Pons (tissue), 1 donor: Measurements from ENCODE around the gene AGMAT.

Experiments
- DNase-seq: peaks from one replicate; pipeline ENCODE4 v3.0.0-alpha.2; 2016; ENCODE audit warnings: low spot score

The AGMAT gene

DNA sequence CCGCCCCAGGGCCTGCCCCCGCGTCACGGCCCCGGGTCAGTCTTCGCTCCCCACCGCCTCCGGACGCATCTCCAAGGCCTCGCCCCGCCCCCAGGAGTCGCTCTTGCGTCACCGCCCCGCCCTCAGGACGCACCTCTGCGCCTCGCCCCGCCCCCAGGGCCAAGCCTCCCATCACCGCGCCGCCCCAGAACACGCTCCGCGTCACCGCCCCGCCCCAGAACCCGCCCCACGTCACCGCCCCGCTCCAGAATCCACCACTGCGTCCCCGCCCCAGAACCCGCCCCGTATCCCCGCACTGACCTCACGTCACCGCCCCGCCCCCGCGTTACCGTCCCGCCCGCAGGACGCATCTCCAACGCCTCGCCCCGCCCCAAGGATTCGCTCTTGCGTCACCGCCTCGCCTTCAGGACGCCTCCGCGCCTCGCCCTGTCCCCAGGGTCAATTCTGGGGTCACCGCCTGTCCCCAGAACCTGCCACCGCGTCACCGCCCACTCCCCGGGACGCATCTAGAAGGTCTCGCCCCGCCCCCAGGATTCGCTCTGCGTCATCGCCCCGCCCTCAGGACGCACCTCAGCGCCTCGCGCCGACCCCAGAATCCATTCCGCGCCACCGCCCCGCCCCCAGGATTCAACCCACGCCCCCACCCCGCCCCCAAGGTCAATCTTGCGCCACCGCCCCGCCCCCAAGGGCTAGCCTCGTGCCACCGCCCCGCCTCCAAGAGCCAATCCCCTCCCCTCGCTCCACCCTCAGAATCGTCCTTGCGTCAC lies 60.4 kb downstream of the AGMAT start:
- peak; percentile 99 for DNase-seq

DNA sequence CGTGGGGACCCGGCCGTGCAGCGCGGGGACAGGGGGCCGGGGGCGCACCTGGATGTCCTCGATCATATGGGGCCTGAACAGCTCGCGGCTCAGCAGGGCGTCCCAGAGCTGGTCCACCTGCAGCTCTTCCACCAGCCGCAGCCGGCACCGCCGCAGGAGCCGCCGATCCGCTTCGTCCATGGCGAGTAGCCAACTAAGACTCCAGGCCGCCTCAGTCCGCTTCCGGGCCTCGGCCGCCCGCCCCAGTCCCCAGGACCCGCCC lies 60.9 kb downstream of the AGMAT start, which contains the start of gene CASP9:
Gene CASP9, minus strand, starts transcription at position 195 of the 262 bp plus-strand sequence. Its CDS starts 15 bp downstream, at position 180.
- no peak for DNase-seq

DNA sequence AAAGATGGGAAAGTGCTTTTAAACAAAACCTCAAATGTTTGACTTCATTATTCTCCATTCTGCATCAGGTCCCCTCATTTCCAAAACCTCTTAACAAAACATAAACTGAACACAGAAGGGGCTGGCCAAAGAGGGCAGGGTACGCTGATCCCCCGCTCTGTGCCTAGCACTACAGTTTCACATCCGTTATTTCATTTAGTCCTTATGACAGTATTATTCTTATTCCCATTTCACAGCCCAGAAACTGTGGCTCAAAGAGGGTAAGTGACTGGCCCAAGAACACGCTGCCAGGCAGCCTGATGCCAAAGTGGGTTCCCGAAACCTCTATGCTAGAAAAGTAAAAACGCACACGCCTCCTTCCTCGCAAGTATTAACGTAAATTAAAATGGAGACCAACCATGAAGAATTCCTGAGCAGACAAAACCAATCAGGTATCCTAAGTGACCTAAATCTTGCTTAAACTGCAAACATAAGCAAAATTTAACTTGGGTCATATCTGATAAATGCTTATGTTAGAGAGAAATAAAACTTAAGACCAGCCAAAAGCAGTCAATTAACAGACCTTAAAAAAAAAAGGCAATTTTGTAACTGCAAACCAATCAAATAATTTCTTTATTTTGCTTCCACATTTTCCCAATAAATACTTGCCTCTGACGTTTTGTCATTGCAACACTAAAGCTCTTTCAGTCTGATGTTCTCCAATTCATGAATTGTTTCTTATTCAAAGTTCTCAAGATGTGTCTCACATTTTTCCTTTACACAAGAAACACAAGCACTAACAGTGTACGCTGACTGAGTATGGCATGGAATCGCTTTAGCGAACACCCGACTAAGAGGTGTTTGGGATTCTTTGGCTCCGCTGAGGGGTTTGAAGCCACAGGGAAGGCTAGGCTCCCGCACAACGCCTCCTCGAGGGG lies 61.5 kb downstream of the AGMAT start:
- peak; percentile 72 for DNase-seq

DNA sequence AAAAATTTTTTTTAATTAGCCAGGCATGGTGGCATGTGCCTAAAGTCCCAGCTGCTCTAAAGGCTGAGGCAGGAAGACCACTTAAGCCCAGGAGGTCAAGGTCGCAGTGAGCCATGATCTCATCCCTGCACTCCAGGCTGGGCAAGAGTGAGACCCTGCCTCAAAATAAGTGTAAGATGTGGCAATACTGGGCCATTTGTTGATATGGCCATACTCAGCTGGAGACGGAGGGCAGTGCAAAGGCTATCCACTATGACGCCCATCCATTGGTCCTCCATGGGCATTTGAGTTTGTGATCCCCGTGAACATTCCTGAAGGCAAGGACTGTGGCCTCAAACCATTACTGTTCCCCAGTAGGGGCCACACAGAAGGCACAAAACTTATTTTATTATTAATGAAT lies 62.3 kb downstream of the AGMAT start:
- DNase-seq = no peak
